K562 treated with DMSO at 1 percent for 24 hours (cell line): ENCODE data around the gene CMPK2. TPM values are rescaled to one million over a fixed set of nuclear protein-coding genes. Genes with fewer than 3 reads are reported as not detected.

Source experiments
- total RNA-seq: library from RNA; unstranded; fragments of 300-600 nt; gene quantifications from 2 replicates; pipeline ENCODE4 v1.2.3, GENCODE V29; 2022; ENCODE audit warnings: low read depth; ENCODE audit not compliant: insufficient read depth

The CMPK2 gene
- 40.7 and 46.7 TPM in 2 replicates for total RNA-seq

GRCh38 chr2:6865346-6866274 lies at the start of gene CMPK2:
CMPK2 (minus strand) TSS chr2:6865907; CDS start chr2:6865696, 211 bp downstream.

GRCh38 chr2:6877402-6878304 lies 11.9 kb upstream of the CMPK2 start, which contains the start of gene RSAD2:
RSAD2 (plus strand) TSS chr2:6877777; CDS start chr2:6877801, 24 bp downstream.

Other genes starting within 250 kb of the CMPK2 start
- 4.0 and 4.4 TPM in 2 replicates for gene RSAD2, start 11.9 kb upstream of the CMPK2 start, total RNA-seq
- gene RNF144A, start 51.5 kb upstream of the CMPK2 start, total RNA-seq: 12.8 and 13.2 TPM in 2 replicates